Panc1 (cell line): ENCODE data around the gene TBCD. TPM values are rescaled to one million over a fixed set of nuclear protein-coding genes. Genes with fewer than 3 reads are reported as not detected.

Experiments used
- ATAC-seq: fragments of 200-7000 bp; cut with Tn5 transposase; 2 replicates; pipeline ENCODE4 v1.9.1; 2020; ENCODE audit warnings: mild to moderate bottlenecking, moderate library complexity
- BruUV-seq: library from RNA; stranded (reverse); fragments of 400-500 nt; replicated peaks from 2 replicates; lab custom pipeline; 2021; lab: Mats Ljungman, UMichigan
- CTCF ChIA-PET: fragments of 300-600 bp; sonication (Branson Sonifier 250); formaldehyde crosslinking; loops from one replicate; lab custom pipeline; 2022; ENCODE audit warnings: antibody characterized with exemption; lab: Charles Lee
- POLR2A ChIA-PET: fragments of 300-600 bp; sonication (Branson Sonifier 250); formaldehyde crosslinking; loops from one replicate; lab custom pipeline; 2022; ENCODE audit warnings: antibody characterized with exemption; lab: Charles Lee
- DNase-seq: peaks from one replicate; pipeline ENCODE4 v3.0.0-alpha.2; 2010; ENCODE audit warnings: low read depth, low spot score
- H3K27ac ChIP-seq: 2 replicates; pipeline ENCODE4 v1.5.1; 2011; ENCODE audit warnings: mild to moderate bottlenecking, low read length, inconsistent platforms
- H3K27me3 ChIP-seq: fragments of 200-500 bp; sonication (Bioruptor generic); 2 replicates; pipeline ENCODE4 v1.6.0; 2014; ENCODE audit warnings: low read length, inconsistent platforms; ENCODE audit not compliant: control insufficient read depth, insufficient read depth
- H3K36me3 ChIP-seq: fragments of 200-500 bp; sonication (Bioruptor generic); 2 replicates; pipeline ENCODE4 v1.5.1; 2014; ENCODE audit warnings: inconsistent platforms, mild to moderate bottlenecking, low read length, moderate library complexity; ENCODE audit not compliant: control insufficient read depth, insufficient read depth
- H3K4me1 ChIP-seq: 2 replicates; pipeline ENCODE4 v1.5.1; 2011; ENCODE audit warnings: inconsistent platforms, mild to moderate bottlenecking, low read length, moderate library complexity; ENCODE audit not compliant: control insufficient read depth, insufficient read depth
- H3K4me3 ChIP-seq, 2 experiments: 2 replicates each; pipeline ENCODE4 v1.5.1; 2011 to 2012; ENCODE audit warnings: low read depth in 2 of 2, low read length in 2 of 2, mild to moderate bottlenecking in 2 of 2, inconsistent platforms in 1 of 2, moderate library complexity in 1 of 2
- H3K9me3 ChIP-seq: fragments of 200-500 bp; sonication (Bioruptor generic); 2 replicates; pipeline ENCODE4 v1.5.1; 2014; ENCODE audit warnings: low read depth, mild to moderate bottlenecking, inconsistent platforms, low read length, moderate library complexity; ENCODE audit not compliant: control insufficient read depth, insufficient read depth
- POLR2AphosphoS5 ChIP-seq: IDR thresholded peaks from 2 replicates; pipeline ENCODE4 v1.6.1; 2012; ENCODE audit warnings: mild to moderate bottlenecking, low read depth, low read length, moderate library complexity
- SIN3A ChIP-seq: IDR thresholded peaks from 2 replicates; pipeline ENCODE4 v1.6.1; 2012; ENCODE audit warnings: low read depth, mild to moderate bottlenecking, low read length, moderate library complexity, borderline replicate concordance; ENCODE audit not compliant: insufficient read depth
- TCF7L2 ChIP-seq: IDR thresholded peaks from 2 replicates; pipeline ENCODE4 v1.6.1; 2011; ENCODE audit warnings: mild to moderate bottlenecking, low read depth, low read length, inconsistent platforms
- in situ Hi-C: cut with HindIII; loops from 2 replicates; pipeline ENCODE4 v1.10.0; 2016; ENCODE audit warnings: low sequenced_read_pairs, low pct_unique_long_range_greater_than_20kb
- intact Hi-C: fragments of 100-400 bp; cut with micrococcal nuclease; formaldehyde crosslinking; loops from one replicate; pipeline ENCODE4 v1.10.0; 2022; ENCODE audit not compliant: unreplicated experiment
- total RNA-seq: library from RNA; stranded (reverse); gene quantifications from one replicate; pipeline ENCODE4 v1.2.1, GENCODE V29; 2021; ENCODE audit not compliant: unreplicated experiment
- TF ChIP-seq, protein P1 (sequence below): fragments of 450-650 bp; IDR thresholded peaks from 2 replicates; pipeline ENCODE4 v1.5.1; 2017; ENCODE audit warnings: mild to moderate bottlenecking
- TF ChIP-seq, protein P2 (sequence below), 2 experiments: IDR thresholded peaks; 2 replicates each; pipeline ENCODE4 v1.6.1; 2011 to 2012; ENCODE audit warnings: low read depth in 2 of 2, control low read depth in 1 of 2, low read length in 1 of 2, mild to moderate bottlenecking in 1 of 2, moderate library complexity in 1 of 2; ENCODE audit not compliant: insufficient read depth in 1 of 2

TBCD gene
- total RNA-seq, 1 experiment from 2014 or later, result 186 TPM

DNA sequence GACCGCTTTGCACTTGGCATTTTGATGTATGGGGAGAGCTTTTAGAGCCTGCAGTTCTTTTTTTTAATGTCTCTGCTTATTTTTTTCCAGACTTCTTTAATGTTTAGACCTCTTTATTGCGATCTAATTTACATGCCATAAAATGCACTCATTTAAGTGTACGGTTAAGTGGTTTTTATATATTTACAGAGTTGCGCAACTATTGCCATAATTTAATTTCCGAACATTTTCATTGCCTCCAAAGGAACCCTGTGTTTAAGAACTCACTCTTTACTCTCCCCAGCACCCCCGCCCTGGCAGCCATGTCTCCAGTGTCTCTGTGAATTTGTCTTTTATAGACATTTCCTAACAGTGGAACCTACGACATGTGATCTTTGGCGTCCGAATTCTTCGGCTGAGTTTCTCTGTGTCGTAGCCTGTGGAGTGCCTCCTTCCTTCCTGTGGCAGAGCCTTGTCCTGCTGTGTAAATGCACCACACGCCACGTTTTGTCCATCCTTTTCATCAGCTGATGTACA is 64.0 kb downstream of the TBCD start:
- Histone ChIP-seq H3K27ac (no peak overlapping the region), H3K4me1 (no peaks in the 10 kb centered on the region), H3K27me3 (no peaks in the 10 kb centered on the region), H3K36me3 (peaks cover 2% of the 10 kb centered on the region; the same call in 1 of the 2 replicates), H3K4me3 (no peak overlapping the region), H3K9me3 (peaks cover 11% of the 10 kb centered on the region; the same call in 1 of the 2 replicates)
- no peak for ATAC-seq
- intact Hi-C loops, result no loop called here
- in situ Hi-C loops, result no loop called here
- TF ChIP-seq SIN3A (no peak), TCF7L2 (no peak), POLR2AphosphoS5 (no peak)
- TF ChIP-seq, protein P1, sequence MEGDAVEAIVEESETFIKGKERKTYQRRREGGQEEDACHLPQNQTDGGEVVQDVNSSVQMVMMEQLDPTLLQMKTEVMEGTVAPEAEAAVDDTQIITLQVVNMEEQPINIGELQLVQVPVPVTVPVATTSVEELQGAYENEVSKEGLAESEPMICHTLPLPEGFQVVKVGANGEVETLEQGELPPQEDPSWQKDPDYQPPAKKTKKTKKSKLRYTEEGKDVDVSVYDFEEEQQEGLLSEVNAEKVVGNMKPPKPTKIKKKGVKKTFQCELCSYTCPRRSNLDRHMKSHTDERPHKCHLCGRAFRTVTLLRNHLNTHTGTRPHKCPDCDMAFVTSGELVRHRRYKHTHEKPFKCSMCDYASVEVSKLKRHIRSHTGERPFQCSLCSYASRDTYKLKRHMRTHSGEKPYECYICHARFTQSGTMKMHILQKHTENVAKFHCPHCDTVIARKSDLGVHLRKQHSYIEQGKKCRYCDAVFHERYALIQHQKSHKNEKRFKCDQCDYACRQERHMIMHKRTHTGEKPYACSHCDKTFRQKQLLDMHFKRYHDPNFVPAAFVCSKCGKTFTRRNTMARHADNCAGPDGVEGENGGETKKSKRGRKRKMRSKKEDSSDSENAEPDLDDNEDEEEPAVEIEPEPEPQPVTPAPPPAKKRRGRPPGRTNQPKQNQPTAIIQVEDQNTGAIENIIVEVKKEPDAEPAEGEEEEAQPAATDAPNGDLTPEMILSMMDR, result no peak
- TF ChIP-seq, protein P2, sequence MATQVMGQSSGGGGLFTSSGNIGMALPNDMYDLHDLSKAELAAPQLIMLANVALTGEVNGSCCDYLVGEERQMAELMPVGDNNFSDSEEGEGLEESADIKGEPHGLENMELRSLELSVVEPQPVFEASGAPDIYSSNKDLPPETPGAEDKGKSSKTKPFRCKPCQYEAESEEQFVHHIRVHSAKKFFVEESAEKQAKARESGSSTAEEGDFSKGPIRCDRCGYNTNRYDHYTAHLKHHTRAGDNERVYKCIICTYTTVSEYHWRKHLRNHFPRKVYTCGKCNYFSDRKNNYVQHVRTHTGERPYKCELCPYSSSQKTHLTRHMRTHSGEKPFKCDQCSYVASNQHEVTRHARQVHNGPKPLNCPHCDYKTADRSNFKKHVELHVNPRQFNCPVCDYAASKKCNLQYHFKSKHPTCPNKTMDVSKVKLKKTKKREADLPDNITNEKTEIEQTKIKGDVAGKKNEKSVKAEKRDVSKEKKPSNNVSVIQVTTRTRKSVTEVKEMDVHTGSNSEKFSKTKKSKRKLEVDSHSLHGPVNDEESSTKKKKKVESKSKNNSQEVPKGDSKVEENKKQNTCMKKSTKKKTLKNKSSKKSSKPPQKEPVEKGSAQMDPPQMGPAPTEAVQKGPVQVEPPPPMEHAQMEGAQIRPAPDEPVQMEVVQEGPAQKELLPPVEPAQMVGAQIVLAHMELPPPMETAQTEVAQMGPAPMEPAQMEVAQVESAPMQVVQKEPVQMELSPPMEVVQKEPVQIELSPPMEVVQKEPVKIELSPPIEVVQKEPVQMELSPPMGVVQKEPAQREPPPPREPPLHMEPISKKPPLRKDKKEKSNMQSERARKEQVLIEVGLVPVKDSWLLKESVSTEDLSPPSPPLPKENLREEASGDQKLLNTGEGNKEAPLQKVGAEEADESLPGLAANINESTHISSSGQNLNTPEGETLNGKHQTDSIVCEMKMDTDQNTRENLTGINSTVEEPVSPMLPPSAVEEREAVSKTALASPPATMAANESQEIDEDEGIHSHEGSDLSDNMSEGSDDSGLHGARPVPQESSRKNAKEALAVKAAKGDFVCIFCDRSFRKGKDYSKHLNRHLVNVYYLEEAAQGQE (IDR thresholded peaks at IDR 0.05; ENCODE audit: insufficient read depth in 1 of 2, low read depth in 2 of 2, low read length in 1 of 2), result no peak
- no TSS peak for BruUV-seq
- POLR2A ChIA-PET, result no interaction called here
- CTCF ChIA-PET, result no interaction called here
- no peak for DNase-seq

DNA sequence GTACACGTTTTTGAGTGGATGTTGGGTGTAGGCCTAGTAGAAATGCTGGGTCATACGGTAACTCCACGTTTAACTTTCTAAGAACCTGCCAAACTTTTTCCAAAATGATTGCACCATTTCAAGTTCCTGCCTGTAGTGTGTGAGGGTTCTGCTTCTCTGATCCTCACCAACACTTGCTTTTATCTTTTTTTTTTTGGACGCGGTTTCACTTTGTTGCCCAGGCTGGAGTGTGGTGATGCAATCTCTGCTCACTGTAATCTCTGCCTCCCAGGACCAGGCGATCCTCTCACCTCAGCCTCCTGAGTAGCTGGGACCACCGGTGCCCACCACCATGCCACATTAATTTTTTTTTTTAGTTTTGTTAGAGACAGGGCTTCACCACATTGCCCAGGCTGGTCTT is 64.5 kb downstream of the TBCD start:
- TF ChIP-seq, protein P2 (IDR thresholded peaks at IDR 0.05; ENCODE audit: insufficient read depth in 1 of 2, low read depth in 2 of 2, low read length in 1 of 2), result no peak
- TF ChIP-seq SIN3A, result no peak
- no peak for TF ChIP-seq TCF7L2
- no peak for TF ChIP-seq POLR2AphosphoS5
- TF ChIP-seq, protein P1, result no peak
- Histone ChIP-seq H3K27me3 (no peaks in the 10 kb centered on the region), H3K4me1 (no peaks in the 10 kb centered on the region), H3K9me3 (peaks cover 11% of the 10 kb centered on the region; the same call in 1 of the 2 replicates), H3K36me3 (peaks cover 2% of the 10 kb centered on the region; the same call in 1 of the 2 replicates), H3K27ac (no peak overlapping the region), H3K4me3 (no peak overlapping the region)
- in situ Hi-C loops (no loop called here), intact Hi-C loops (no loop called here)
- POLR2A ChIA-PET, result no interaction called here
- DNase-seq, result no peak
- CTCF ChIA-PET, result no interaction called here
- no TSS peak for BruUV-seq
- no peak for ATAC-seq
